ENCODE data around the gene ZNF81. TPM values are rescaled to one million over a fixed set of nuclear protein-coding genes. Genes with fewer than 3 reads are reported as not detected.

The ZNF81 gene
- total and polyA plus RNA-seq, 2 of the 4 experiments (the other 2 are of a cell fraction) = 2.1 to 4.5 TPM

DNA sequence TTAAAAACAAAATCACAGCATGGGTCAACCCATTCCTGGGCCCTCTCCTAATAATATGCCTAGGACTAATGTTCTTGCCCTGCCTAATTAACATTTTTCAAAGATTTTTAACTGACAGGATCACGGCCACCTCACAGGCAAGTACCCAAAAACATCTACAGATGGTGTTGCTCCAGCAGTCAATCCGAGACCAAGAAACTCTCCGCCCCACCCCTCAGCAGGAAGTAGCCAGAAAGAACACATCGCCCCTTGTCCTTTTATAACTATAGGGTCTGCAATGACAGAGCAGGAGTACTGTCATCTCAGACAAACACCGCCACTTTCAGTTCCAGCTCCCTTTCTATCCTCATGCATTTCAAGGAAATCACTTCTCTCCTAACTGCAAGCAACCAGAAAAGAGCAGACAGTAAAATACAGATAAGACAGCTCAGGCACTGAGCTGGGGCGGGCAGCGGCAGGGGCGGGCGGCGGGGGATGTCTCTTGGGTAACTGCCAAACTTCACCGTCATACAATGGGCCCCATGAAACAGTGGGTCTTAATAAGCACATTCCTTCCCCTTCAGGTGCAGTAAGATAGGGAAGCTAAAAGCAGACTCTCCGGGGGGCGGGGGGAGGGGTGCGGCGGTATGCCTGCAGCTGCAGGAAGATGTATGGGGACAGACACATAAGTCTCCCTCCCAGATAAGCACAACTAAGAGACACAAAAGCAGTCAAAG lies 99.7 kb downstream of the ZNF81 start:
- H3K18ac ChIP-seq (ENCODE audit: low read depth, low read length) = no peak overlapping the region
- no peaks in the 10 kb centered on the region for H3K27me3 ChIP-seq (ENCODE audit: control insufficient read depth, insufficient read depth, low read length)
- no peak overlapping the region for H3K14ac ChIP-seq (replicated peaks; ENCODE audit: low read depth, low read length)
- no peaks in the 10 kb centered on the region for H3K9me3 ChIP-seq (ENCODE audit: control insufficient read depth, insufficient read depth, low read length)
- no peak overlapping the region for H3K56ac ChIP-seq (ENCODE audit: extremely low read depth, insufficient read depth, low read length)
- no peak overlapping the region for H3K23ac ChIP-seq (ENCODE audit: low read depth, low read length)
- H3K9me1 ChIP-seq (ENCODE audit: insufficient read depth, low read length) = no peaks in the 10 kb centered on the region
- peak overlapping the region; percentile 50; the same call in 1 of the 2 replicates for H3K4me2 ChIP-seq (ENCODE audit: low read depth, low read length)
- H4K91ac ChIP-seq (ENCODE audit: insufficient read depth, low read depth, low read length) = no peak overlapping the region
- H3K79me1 ChIP-seq (ENCODE audit: low read depth in 1 of 2, low read length in 2 of 2) = no peaks in the 10 kb centered on the region
- no peak overlapping the region for H4K8ac ChIP-seq (ENCODE audit: low read depth in 2 of 2, low read length in 2 of 2)
- 33% methylated on average over 2 of the region's 15 CpGs; no CpG with 5 or more reads in 1 of the 2 experiments for WGBS, 2 experiments (ENCODE audit: extremely low coverage in 2 of 2, insufficient read length in 1 of 2)
- TF ChIP-seq MAFK (IDR thresholded peaks at IDR 0.05; ENCODE audit: low read depth, low read length) = no peak
- no peak for TF ChIP-seq RCOR1 (IDR thresholded peaks at IDR 0.05; ENCODE audit: insufficient replicate concordance, low read length)
- TF ChIP-seq, protein P1, sequence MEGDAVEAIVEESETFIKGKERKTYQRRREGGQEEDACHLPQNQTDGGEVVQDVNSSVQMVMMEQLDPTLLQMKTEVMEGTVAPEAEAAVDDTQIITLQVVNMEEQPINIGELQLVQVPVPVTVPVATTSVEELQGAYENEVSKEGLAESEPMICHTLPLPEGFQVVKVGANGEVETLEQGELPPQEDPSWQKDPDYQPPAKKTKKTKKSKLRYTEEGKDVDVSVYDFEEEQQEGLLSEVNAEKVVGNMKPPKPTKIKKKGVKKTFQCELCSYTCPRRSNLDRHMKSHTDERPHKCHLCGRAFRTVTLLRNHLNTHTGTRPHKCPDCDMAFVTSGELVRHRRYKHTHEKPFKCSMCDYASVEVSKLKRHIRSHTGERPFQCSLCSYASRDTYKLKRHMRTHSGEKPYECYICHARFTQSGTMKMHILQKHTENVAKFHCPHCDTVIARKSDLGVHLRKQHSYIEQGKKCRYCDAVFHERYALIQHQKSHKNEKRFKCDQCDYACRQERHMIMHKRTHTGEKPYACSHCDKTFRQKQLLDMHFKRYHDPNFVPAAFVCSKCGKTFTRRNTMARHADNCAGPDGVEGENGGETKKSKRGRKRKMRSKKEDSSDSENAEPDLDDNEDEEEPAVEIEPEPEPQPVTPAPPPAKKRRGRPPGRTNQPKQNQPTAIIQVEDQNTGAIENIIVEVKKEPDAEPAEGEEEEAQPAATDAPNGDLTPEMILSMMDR (conservative IDR thresholded peaks at IDR 0.05; ENCODE audit: low read depth, low read length) = no peak
- H2AK5ac ChIP-seq (ENCODE audit: low read depth, low read length) = no peak overlapping the region
- no peak overlapping the region for H2BK120ac ChIP-seq (ENCODE audit: low read depth, low read length)
- CTCF ChIA-PET = no interaction called here
- no peak overlapping the region for H2AFZ ChIP-seq (replicated peaks; ENCODE audit: low read length, poor library complexity)
- BruUV-seq (replicated peaks) = no TSS peak
- no peaks in the 10 kb centered on the region for H3K4me1 ChIP-seq (ENCODE audit: control insufficient read depth, insufficient read depth, low read length)
- POLR2A ChIA-PET (ENCODE audit: unreplicated experiment) = no interaction called here
- no peak overlapping the region for H2AK9ac ChIP-seq (replicated peaks; ENCODE audit: low read depth, low read length, poor library complexity)
- no peaks in the 10 kb centered on the region for H4K20me1 ChIP-seq (ENCODE audit: insufficient read depth, low read length)
- no peak overlapping the region for H2BK20ac ChIP-seq (ENCODE audit: low read depth, low read length)
- H2BK5ac ChIP-seq (ENCODE audit: low read depth, low read length, poor library complexity, severe bottlenecking) = no peak overlapping the region
- no peak overlapping the region for H4K5ac ChIP-seq (ENCODE audit: low read depth, low read length)
- no peak overlapping the region for H3K9ac ChIP-seq (ENCODE audit: low read depth, low read length)
- no peaks in the 10 kb centered on the region for H3K36me3 ChIP-seq (ENCODE audit: control insufficient read depth, insufficient read depth, low read length)
- ATAC-seq (ENCODE audit: low read depth) (no peak), DNase-seq (no peak)
- no peak overlapping the region for H3K4me3 ChIP-seq (ENCODE audit: insufficient read depth, low read depth, low read length)
- dilution Hi-C loops (cut with HindIII; ENCODE audit: low sequenced_read_pairs, unreplicated experiment) = no loop called here
- in situ Hi-C loops (cut with MboI; ENCODE audit: low sequenced_read_pairs) = no loop called here
- no peak overlapping the region for H3K27ac ChIP-seq (ENCODE audit: insufficient read depth, low read length)
- no peak overlapping the region for H3K4ac ChIP-seq (ENCODE audit: low read depth, low read length)
- intact Hi-C loops (cut with micrococcal nuclease) = no loop called here
- H2BK15ac ChIP-seq (ENCODE audit: low read depth, low read length) = no peak overlapping the region
